Spleen (tissue), 7 donors: ENCODE measurements around the gene SLC16A8.

Source experiments
- POLR2AphosphoS5 ChIP-seq, 3 donors: sonication (generic); formaldehyde crosslinking; IDR thresholded peaks; one replicate each; pipeline ENCODE4 v1.5.1; 2017; ENCODE audit warnings: antibody characterized with exemption in 3 of 3
- TF ChIP-seq, protein P1 (sequence below), 11 experiments: fragments of 200-600 bp in 7 of 11; fragments of 450-650 bp in 4 of 11; sonication (generic) in 4 of 11; IDR thresholded peaks in 8 of 11; conservative IDR thresholded peaks in 3 of 11; 1 replicate in 7 of 11; 2 replicates in 4 of 11; pipeline versions ENCODE4 v1.4.0 to v1.8.0; 2016 to 2021; ENCODE audit warnings: antibody characterized with exemption in 11 of 11, inconsistent platforms in 4 of 11, mild to moderate bottlenecking in 1 of 11
- donor health status: DM: no; HTN: no; CAD: no; lungs with moderate emphysema.
- donor health status: DM: no; HTN: no; CAD: no.
- donor health status: DM: no; HTN: no; CAD: no.

DNA sequence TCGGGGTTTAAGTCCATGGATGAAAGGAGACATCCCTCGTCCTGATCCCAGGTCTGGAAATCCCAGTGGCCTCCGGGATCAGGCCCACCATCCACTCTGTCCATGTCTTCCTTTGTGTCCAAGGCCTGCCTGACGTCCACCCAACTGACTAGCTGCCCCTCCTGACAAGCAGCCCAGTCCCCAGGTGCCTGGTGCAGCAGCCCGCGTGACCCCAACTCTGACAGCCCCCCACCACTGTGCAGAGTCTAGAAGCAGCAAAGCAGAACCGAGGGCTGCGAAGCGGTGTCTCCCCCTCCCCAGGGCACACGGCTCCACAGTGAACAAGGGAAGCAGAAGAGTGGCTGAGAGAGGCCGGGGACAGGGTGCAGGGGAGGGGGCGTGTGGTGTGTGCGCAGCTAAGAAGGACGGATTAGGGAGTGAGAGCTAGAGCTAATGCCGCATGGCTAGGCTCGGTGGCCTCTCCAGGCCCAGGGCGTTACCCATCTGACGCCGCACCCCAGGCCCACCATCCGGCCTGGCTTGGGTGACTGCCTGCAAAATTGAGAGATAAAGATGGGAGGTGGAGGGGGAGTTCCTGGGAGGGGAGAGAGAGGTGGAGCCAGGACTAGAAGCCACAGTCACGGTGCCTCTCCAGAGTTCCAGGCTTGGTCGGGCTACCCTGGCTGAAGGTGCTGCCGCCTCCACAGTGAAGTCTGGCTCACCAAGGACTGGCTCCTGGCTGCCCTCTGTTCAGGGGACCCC lies 43.1 kb upstream of the SLC16A8 start:
- TF ChIP-seq, protein P1, sequence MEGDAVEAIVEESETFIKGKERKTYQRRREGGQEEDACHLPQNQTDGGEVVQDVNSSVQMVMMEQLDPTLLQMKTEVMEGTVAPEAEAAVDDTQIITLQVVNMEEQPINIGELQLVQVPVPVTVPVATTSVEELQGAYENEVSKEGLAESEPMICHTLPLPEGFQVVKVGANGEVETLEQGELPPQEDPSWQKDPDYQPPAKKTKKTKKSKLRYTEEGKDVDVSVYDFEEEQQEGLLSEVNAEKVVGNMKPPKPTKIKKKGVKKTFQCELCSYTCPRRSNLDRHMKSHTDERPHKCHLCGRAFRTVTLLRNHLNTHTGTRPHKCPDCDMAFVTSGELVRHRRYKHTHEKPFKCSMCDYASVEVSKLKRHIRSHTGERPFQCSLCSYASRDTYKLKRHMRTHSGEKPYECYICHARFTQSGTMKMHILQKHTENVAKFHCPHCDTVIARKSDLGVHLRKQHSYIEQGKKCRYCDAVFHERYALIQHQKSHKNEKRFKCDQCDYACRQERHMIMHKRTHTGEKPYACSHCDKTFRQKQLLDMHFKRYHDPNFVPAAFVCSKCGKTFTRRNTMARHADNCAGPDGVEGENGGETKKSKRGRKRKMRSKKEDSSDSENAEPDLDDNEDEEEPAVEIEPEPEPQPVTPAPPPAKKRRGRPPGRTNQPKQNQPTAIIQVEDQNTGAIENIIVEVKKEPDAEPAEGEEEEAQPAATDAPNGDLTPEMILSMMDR (IDR thresholded peaks at IDR 0.05 in 8 of 11, conservative IDR thresholded peaks at IDR 0.05 in 3 of 11) = no peak
- no peak for TF ChIP-seq POLR2AphosphoS5 (IDR thresholded peaks at IDR 0.05)
